Esophagus squamous epithelium (tissue), 5 donors: Measurements from ENCODE around the gene GUK1. TPM values are rescaled to one million over a fixed set of nuclear protein-coding genes. Genes with fewer than 3 reads are reported as not detected.

ENCODE experiments used
- DNase-seq: peaks from one replicate; lab custom pipeline; 2025; lab: John Stamatoyannopoulos, UW
- H3K27ac ChIP-seq, 4 donors: fragments of 200-600 bp; sonication (generic); one replicate each; pipeline ENCODE4 v1.5.1; 2016 to 2019; ENCODE audit warnings: mild to moderate bottlenecking in 1 of 4
- H3K27me3 ChIP-seq, 4 donors: fragments of 200-600 bp; sonication (generic); 1 replicate in 3 of 4; 2 replicates in 1 of 4; pipeline versions ENCODE4 v1.5.1 to v1.6.0; 2017 to 2021; ENCODE audit warnings: antibody characterized with exemption in 1 of 4
- H3K36me3 ChIP-seq, 3 donors: fragments of 200-600 bp; sonication (generic); one replicate each; pipeline ENCODE4 v1.5.1; 2016 to 2019
- H3K4me1 ChIP-seq, 3 donors: fragments of 200-600 bp; sonication (generic); one replicate each; pipeline ENCODE4 v1.5.1; 2017 to 2019
- H3K4me3 ChIP-seq, 4 donors: fragments of 200-600 bp; sonication (generic); 1 replicate in 3 of 4; 2 replicates in 1 of 4; pipeline ENCODE4 v1.5.1; 2016 to 2019; ENCODE audit warnings: mild to moderate bottlenecking in 2 of 4, moderate library complexity in 1 of 4
- H3K9me3 ChIP-seq, 3 donors: fragments of 200-600 bp; sonication (generic); one replicate each; pipeline ENCODE4 v1.5.1; 2016 to 2019
- POLR2A ChIP-seq, 4 donors: fragments of 450-650 bp; IDR thresholded peaks; one replicate each; pipeline ENCODE4 v1.6.1; 2017; ENCODE audit warnings: antibody characterized with exemption in 4 of 4, mild to moderate bottlenecking in 4 of 4, moderate library complexity in 3 of 4
- WGBS, 2 donors: methylation state at CpG; one replicate each; pipeline ENCODE4 v1.1.5; 2018; 5-methylcytosine and 5-hydroxymethylcytosine counted together
- intact Hi-C: fragments of 100-400 bp; cut with DNase I; formaldehyde crosslinking; loops from one replicate; pipeline ENCODE4 v1.15.0; 2022
- total RNA-seq, 4 donors: library from RNA; depleted of rRNA; stranded (reverse); fragments of >200 nt; gene quantifications; one replicate each; pipeline ENCODE4 v1.1.0, GENCODE V29; 2016
- TF ChIP-seq, protein P1 (sequence below), 6 experiments: fragments of 450-650 bp in 4 of 6; fragments of 200-600 bp in 2 of 6; sonication (generic) in 2 of 6; IDR thresholded peaks; one replicate each; pipeline ENCODE4 v1.5.1; 2016 to 2019; ENCODE audit warnings: antibody characterized with exemption in 6 of 6, mild to moderate bottlenecking in 4 of 6, moderate library complexity in 4 of 6
- donor health status: DM: yes; HTN: yes; CAD: no.

The GUK1 gene
- total RNA-seq, 4 donors from 2014 or later, result 279 to 320 (median 302) TPM

DNA sequence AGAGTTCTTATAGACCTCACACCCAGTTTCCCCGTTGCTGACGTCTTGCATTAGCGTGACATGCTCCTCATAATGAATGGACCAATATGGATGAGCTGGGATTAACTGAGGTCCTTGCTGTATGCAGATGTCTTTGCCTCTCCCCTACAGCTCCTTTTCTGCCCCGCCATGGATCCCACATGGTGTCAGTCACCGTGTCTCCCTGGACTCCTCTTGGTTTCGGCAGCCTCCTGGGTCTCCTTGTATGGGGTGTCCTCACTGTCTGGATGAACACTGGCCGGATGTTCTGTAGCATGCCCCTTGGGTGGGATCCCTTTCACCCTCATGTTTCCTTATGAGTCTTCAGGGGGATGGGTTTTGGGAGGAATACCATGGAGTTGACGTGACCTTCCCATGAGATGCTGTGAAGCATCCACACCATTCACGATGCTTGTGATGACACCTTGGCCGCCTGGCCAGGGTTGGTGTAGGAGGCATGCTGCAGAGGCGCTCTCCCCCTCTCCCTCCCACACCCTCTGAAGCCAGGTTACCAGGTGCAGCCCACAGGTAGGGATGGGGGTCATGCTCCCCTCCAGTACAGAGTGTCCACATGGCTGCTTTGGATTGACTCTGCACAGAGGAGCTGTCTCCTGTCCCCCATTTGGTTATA, 14.1 kb downstream of the GUK1 start:
- peaks cover 0 to under 1% (median 0%) of the 10 kb centered on the region in 3 donors for H3K36me3 ChIP-seq
- no peak overlapping the region for H3K4me3 ChIP-seq
- DNase-seq, result no peak
- 89 to 97% methylated on average over 8 to 11 of the region's 11 CpGs for WGBS, 2 donors
- H3K9me3 ChIP-seq, result no peaks in the 10 kb centered on the region
- no peak overlapping the region for H3K27ac ChIP-seq
- intact Hi-C loops, result no loop called here
- peaks cover 0 to 2% (median 0%) of the 10 kb centered on the region in 4 donors for H3K27me3 ChIP-seq
- H3K4me1 ChIP-seq, result peaks cover 20 to 76% (median 30%) of the 10 kb centered on the region in 3 donors
- TF ChIP-seq POLR2A (IDR thresholded peaks at IDR 0.05), result no peak
- TF ChIP-seq, protein P1, sequence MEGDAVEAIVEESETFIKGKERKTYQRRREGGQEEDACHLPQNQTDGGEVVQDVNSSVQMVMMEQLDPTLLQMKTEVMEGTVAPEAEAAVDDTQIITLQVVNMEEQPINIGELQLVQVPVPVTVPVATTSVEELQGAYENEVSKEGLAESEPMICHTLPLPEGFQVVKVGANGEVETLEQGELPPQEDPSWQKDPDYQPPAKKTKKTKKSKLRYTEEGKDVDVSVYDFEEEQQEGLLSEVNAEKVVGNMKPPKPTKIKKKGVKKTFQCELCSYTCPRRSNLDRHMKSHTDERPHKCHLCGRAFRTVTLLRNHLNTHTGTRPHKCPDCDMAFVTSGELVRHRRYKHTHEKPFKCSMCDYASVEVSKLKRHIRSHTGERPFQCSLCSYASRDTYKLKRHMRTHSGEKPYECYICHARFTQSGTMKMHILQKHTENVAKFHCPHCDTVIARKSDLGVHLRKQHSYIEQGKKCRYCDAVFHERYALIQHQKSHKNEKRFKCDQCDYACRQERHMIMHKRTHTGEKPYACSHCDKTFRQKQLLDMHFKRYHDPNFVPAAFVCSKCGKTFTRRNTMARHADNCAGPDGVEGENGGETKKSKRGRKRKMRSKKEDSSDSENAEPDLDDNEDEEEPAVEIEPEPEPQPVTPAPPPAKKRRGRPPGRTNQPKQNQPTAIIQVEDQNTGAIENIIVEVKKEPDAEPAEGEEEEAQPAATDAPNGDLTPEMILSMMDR (IDR thresholded peaks at IDR 0.05), result no peak

DNA sequence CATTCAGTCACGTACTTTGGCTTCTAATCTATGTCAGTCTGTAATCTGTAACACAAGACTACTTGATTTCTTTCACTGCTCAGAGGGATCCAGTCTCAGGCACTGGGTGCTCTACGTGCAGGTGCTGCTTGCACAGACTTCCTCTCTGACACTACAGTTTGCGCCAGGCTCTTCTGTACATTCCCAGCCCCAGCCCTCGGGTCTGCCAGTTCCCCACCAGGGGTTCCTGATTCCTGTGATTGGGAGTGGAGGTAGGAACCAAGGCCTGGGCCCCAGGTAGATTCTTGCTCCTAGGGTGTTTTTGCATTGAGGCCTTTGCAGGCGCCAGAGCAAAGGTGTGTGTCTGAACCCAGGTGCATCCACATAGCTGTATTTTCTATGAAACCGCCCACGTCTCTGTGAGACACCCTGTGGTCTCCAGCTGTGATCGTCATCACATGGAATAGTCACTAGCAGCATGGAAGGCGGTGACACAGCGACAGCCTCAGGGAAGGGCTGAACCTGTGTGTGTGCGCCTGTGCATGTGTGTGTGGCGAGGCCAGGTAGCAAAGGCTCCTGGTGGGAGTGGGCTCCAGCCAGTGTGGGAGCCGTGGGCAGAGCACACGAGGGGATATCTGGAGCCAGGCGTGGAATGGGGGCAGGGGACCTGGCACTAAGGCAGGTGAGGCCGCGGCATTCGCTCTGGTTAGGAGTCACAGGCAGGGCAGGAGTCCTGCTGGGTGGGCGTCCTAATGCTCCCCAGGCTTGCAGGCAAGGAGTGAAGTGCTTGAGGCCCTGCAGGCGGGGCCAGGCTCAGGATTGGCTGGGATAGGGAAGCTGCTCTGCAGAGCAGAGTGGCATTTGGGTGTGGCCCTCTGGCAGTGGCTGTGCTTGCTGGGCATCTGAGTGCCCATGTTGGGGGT, 14.8 kb downstream of the GUK1 start:
- Histone ChIP-seq H3K27me3 (peaks cover 0 to 2% (median 0%) of the 10 kb centered on the region in 4 donors), H3K27ac (no peak overlapping the region), H3K4me3 (no peak overlapping the region), H3K9me3 (no peaks in the 10 kb centered on the region), H3K4me1 (peaks cover 13 to 73% (median 25%) of the 10 kb centered on the region in 3 donors), H3K36me3 (no peaks in the 10 kb centered on the region)
- 57 to 72% methylated on average over 6 to 15 of the region's 20 CpGs for WGBS, 2 donors
- intact Hi-C loops, result no loop called here
- DNase-seq, result no peak
- TF ChIP-seq POLR2A (IDR thresholded peaks at IDR 0.05), result no peak
- TF ChIP-seq, protein P1 (IDR thresholded peaks at IDR 0.05), result no peak

DNA sequence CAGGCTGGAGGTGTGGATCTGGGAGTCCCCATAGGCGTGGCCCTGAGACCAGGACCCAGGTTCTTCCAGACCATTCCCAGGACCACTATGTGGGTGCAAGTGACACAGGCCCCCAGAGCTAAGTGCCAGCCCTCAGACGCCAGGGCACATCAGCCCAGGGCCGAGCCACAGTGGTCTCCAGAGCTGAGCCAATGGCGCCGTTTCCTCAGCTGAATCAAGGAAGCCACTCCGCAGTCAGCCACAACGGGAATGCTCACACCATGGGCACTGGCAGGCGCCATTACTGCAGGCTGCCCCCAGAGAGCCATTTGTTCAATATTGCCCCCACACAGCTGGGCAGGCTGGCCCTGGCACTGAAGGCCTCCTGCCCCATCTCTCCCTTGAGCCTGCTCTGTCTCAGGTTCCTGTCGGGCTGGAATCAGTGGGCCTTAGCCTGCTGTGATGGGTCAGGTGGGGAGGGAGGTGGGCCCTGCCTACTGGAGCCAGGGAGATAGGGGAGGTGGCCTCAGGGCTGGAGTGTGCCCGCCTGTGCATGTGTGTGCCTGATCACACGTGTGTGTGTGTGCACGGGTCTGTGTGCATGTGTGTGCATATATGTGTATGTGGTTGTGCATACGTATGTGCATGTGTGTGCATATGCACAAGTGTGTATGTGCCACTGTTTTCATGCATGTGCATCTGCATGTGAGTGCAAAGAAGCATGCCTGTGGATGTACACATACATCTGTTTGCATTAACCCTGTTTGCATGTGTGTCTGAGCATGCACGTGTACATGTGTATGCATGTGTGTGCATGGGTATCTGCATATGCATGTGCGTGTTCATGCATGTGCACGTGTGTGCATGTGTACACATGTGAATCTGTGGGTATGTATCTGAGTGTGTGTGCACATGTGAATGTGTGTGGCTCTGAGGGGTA, 15.8 kb downstream of the GUK1 start:
- intact Hi-C loops, result no loop called here
- WGBS, 2 donors, result 77 to 88% methylated on average over 5 to 7 of the region's 16 CpGs
- Histone ChIP-seq H3K27ac (no peak overlapping the region), H3K27me3 (peaks cover 0 to 2% (median 0%) of the 10 kb centered on the region in 4 donors), H3K36me3 (no peaks in the 10 kb centered on the region), H3K9me3 (no peaks in the 10 kb centered on the region), H3K4me1 (peaks cover 10 to 73% (median 19%) of the 10 kb centered on the region in 3 donors), H3K4me3 (no peak overlapping the region)
- DNase-seq, result no peak
- TF ChIP-seq, protein P1 (IDR thresholded peaks at IDR 0.05), result no peak
- no peak for TF ChIP-seq POLR2A (IDR thresholded peaks at IDR 0.05)

DNA sequence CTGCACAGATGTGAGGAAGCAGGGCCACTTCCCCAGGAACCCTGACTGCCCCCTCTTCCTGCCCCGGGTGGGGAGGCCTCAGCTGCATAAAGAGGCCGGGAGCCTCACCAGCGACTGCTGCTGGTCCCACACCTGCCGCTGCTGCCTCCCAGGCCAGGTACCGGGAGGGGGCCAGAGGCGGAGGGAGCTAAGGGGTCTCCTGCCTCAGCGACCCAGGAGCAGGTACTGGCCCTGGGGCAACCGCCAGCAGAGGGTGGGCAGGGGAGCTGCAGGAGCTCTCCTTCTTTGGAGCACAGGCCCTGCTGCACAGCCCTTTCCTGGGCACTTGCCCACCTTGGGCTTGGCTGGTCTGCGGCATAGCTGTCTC, 16.4 kb downstream of the GUK1 start:
- WGBS, 2 donors, result 57% methylated on average over 2 of the region's 9 CpGs; no CpG with 5 or more reads in 1 of the 2 donors
- H3K9me3 ChIP-seq, result no peaks in the 10 kb centered on the region
- H3K27me3 ChIP-seq, result peaks cover 0 to 2% (median under 1%) of the 10 kb centered on the region in 4 donors
- TF ChIP-seq POLR2A (IDR thresholded peaks at IDR 0.05), result no peak
- TF ChIP-seq, protein P1 (IDR thresholded peaks at IDR 0.05), result no peak
- DNase-seq, result no peak
- H3K4me1 ChIP-seq, result peaks cover 5 to 73% (median 14%) of the 10 kb centered on the region in 3 donors
- H3K4me3 ChIP-seq, result no peak overlapping the region
- H3K36me3 ChIP-seq, result no peaks in the 10 kb centered on the region
- intact Hi-C loops, result no loop called here
- H3K27ac ChIP-seq, result no peak overlapping the region
